Activated T-cell treated with anti-CD3 and anti-CD28 coated beads, Interleukin-2, amount 50 U/mL, for 72 hours (primary cell): ENCODE data around the gene RHOXF2. TPM values are rescaled to one million over a fixed set of nuclear protein-coding genes. Genes with fewer than 3 reads are reported as not detected.
"Not testable (repeated sequence)": the region's sequence is repeated elsewhere in the genome, so short reads cannot be mapped to it uniquely, and the experiment has no call there.

Experiments used
- ATAC-seq, 2 donors: fragments of 150-1000 bp; cut with Tn5 transposase; replicated peaks in 1 of 2; 2 replicates each; pipeline ENCODE4 v1.10.0; 2021; ENCODE audit warnings: moderate library complexity in 2 of 2, mild to moderate bottlenecking in 1 of 2
- DNase-seq, 2 donors: peaks; one replicate each; pipeline ENCODE4 v3.0.0; 2021 to 2022; ENCODE audit warnings: mixed read lengths in 1 of 2
- H3K27ac Mint-ChIP-seq: one replicate; pipeline ENCODE4 v1.8.0; 2022; ENCODE audit warnings: mild to moderate bottlenecking, moderate library complexity, mixed read lengths
- H3K27me3 Mint-ChIP-seq: one replicate; pipeline ENCODE4 v1.8.0; 2022; ENCODE audit warnings: low read depth, mixed read lengths
- H3K36me3 Mint-ChIP-seq, 2 donors: one replicate each; pipeline ENCODE4 v1.8.0; 2022; ENCODE audit warnings: mixed read lengths in 2 of 2, mild to moderate bottlenecking in 1 of 2; ENCODE audit not compliant: insufficient read depth in 2 of 2
- H3K4me1 Mint-ChIP-seq: one replicate; pipeline ENCODE4 v1.8.0; 2022; ENCODE audit warnings: low read depth, mixed read lengths
- H3K4me3 Mint-ChIP-seq, 2 donors: one replicate each; pipeline ENCODE4 v1.8.0; 2022; ENCODE audit warnings: mild to moderate bottlenecking in 2 of 2, mixed read lengths in 2 of 2, moderate library complexity in 2 of 2
- H3K9me3 Mint-ChIP-seq, 2 donors: one replicate each; pipeline ENCODE4 v1.8.0; 2022; ENCODE audit warnings: mixed read lengths in 2 of 2
- total RNA-seq, 2 donors: library from RNA; stranded (reverse); gene quantifications; one replicate each; pipeline ENCODE4 v1.2.3, GENCODE V29; 2022

Gene RHOXF2
- total RNA-seq, 2 donors from 2014 or later, result not detected

- Mint-ChIP-seq H3K4me1 (peaks cover 23% of the 10 kb centered on the region), H3K36me3 (peaks cover 7 to 13% of the 10 kb centered on the region in 2 donors), H3K4me3 (peak overlapping the region in 1 of 2 donors; percentile 4)
- not testable (repeated sequence) for H3K27me3 Mint-ChIP-seq, DNase-seq, ATAC-seq, H3K9me3 Mint-ChIP-seq, H3K27ac Mint-ChIP-seq
Observed at GRCh38 chrX:120146323-120146722, 12.1 kb upstream of the RHOXF2 start.

DNA sequence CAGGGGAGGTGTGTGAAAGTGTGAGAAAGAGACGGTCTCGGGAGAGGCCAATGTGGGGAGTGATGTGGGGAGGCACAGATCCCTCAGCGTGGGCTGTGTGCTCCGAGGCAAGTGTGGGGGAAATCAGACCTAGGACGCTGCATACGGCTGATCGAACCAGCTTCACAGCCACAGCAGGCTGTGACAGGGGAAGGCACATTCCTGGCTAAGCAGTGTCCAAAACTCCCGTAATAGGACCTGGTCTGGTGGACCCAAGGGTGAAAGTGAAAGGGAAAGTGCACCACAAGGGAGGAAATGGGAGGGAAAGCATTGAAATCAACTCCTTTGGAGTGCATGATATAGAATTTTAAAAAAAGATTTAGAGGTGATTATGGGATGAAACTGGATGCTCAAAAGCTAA, 10.9 kb upstream of the RHOXF2 start:
- DNase-seq, result no peak
- Mint-ChIP-seq H3K4me1 (peaks cover 23% of the 10 kb centered on the region), H3K9me3 (peaks cover 3% of the 10 kb centered on the region in 2 donors), H3K36me3 (peaks cover 7 to 13% of the 10 kb centered on the region in 2 donors), H3K27ac (no peak overlapping the region), H3K27me3 (no peaks in the 10 kb centered on the region), H3K4me3 (no peak overlapping the region)
- no peak for ATAC-seq

DNA sequence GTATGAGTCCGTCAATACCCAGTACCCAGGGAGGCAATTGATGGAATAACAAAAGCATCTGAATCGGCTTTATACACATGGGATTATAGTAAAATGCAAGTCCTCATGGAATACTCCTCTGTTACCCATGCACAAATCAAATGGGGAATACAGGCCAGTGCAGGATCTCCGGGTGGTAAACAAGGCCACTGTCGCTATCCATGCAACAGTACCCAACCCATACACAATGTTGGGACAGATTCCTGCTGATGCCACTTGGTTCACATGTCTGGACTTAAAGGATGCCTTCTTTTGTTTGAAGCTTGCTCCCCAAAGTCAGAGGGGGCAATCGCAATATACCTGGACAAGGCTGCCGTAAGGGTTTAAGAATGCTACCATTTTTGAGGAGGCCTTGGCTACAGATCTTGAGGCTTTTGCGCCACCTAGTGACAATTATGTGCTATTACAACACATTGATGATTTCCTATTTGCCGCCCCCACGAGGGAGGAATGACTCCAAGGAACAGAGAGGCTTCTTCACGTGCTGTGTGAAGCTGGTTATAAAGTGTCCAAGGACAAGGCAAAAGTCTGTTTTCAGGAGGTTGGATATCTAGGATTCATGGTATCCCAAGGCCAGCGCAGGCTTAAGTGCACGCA, 8.2 kb upstream of the RHOXF2 start:
- H3K4me1 Mint-ChIP-seq, H3K9me3 Mint-ChIP-seq, H3K4me3 Mint-ChIP-seq, H3K36me3 Mint-ChIP-seq, H3K27ac Mint-ChIP-seq, H3K27me3 Mint-ChIP-seq, DNase-seq: not testable (repeated sequence)
- peak in 1 of 2 donors; percentile 37 for ATAC-seq

DNA sequence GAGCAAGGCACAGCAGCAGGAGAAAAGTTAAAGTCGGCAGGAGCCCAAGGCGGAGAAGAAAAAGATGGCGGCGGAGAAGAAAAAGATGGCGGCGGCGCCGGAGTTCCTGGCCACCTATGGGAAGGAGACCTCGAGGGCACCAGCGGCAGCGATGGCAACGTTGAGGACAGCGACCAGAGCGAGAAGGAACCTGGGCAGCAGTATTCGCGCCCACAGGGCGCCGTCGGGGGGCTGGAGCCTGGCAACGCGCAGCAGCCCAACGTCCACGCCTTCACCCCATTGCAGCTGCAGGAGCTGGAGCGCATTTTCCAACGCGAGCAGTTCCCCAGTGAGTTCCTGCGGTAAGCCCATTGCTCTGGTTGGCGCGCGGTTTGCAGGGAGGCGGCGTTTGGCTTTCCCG, 673 bp downstream of the RHOXF2 start:
- not testable (repeated sequence) for H3K9me3 Mint-ChIP-seq, H3K4me3 Mint-ChIP-seq, H3K27ac Mint-ChIP-seq, DNase-seq, H3K36me3 Mint-ChIP-seq, ATAC-seq, H3K4me1 Mint-ChIP-seq, H3K27me3 Mint-ChIP-seq

- DNase-seq, result not testable (repeated sequence)
Observed at GRCh38 chrX:120193254-120193653, 34.8 kb downstream of the RHOXF2 start.

DNA sequence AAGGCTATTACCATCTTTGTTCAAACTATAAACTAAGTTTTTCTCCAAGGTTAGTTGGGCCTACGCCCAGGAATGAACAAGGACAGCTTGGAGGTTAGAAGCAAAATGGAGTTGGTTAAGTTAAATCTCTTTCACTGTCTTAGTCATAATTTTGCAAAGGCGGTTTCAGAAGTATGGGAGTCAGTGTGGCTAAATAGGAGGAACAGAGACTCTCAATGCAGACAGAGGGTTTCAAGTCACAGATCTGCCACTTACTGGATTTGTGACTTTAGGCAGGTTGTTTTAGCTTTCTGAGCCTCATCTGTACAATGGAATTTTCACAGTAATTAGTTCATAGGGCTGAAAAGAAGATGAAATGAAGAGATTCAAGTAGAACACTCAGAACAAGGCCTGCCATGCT, 35.3 kb downstream of the RHOXF2 start:
- H3K27me3 Mint-ChIP-seq, result not testable (repeated sequence)

More at GRCh38 chrX:120193254-120193653, 34.8 kb downstream of the RHOXF2 start:
- not testable (repeated sequence) for H3K4me1 Mint-ChIP-seq, ATAC-seq, H3K27me3 Mint-ChIP-seq, H3K9me3 Mint-ChIP-seq, H3K36me3 Mint-ChIP-seq, H3K27ac Mint-ChIP-seq, H3K4me3 Mint-ChIP-seq

GRCh38 chrX:120195786-120196185, 37.4 kb downstream of the RHOXF2 start:
- H3K27ac Mint-ChIP-seq, DNase-seq, H3K27me3 Mint-ChIP-seq, H3K36me3 Mint-ChIP-seq, H3K4me1 Mint-ChIP-seq, H3K4me3 Mint-ChIP-seq, ATAC-seq, H3K9me3 Mint-ChIP-seq: not testable (repeated sequence)

More for the DNA sequence above, 35.3 kb downstream of the RHOXF2 start:
- H3K4me3 Mint-ChIP-seq, DNase-seq, ATAC-seq, H3K27ac Mint-ChIP-seq, H3K4me1 Mint-ChIP-seq, H3K36me3 Mint-ChIP-seq, H3K9me3 Mint-ChIP-seq: not testable (repeated sequence)

DNA sequence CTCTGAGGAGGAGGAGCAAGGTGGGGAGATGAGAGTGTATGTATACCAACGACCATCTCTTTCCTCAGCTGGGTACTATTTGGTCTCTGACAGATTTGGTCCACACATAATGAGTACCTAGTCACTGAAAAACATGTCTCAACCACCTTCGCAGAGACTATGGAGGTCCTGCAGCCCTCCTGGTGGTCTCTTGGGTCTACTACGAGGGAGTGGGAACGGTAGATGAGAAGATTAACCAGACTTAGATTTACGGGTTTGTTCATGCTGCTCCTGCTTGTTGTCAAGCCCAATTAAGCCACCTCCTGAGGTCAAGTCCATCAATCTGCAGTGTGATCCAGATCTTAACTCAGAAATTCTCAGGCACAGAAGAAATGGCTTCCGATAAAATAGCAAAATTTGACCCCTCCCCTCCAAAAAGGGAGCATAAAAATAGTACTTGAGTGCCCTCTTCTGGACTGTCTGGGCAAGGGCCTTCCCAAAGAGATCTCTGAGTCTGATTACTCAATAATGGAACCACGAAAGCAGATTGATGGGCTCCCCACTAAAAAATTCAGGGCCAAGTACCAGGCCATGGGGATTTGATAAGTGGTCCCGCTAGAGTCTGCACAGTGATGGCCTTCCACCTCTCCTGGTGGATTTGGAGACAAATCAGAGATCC, 38.3 kb downstream of the RHOXF2 start:
- H3K4me1 Mint-ChIP-seq, H3K27ac Mint-ChIP-seq, H3K27me3 Mint-ChIP-seq, H3K9me3 Mint-ChIP-seq, H3K36me3 Mint-ChIP-seq, DNase-seq, H3K4me3 Mint-ChIP-seq: not testable (repeated sequence)
- ATAC-seq, result peak in 1 of 2 donors; percentile 34

- Mint-ChIP-seq H3K9me3 (no peaks in the 10 kb centered on the region), H3K4me3 (no peak overlapping the region), H3K27me3 (peaks cover 15% of the 10 kb centered on the region), H3K4me1 (no peaks in the 10 kb centered on the region), H3K27ac (no peak overlapping the region), H3K36me3 (no peaks in the 10 kb centered on the region)
- ATAC-seq (no peak), DNase-seq (no peak)
Observed at GRCh38 chrX:120200851-120201250, 42.4 kb downstream of the RHOXF2 start.

GRCh38 chrX:120205816-120206753, 47.7 kb downstream of the RHOXF2 start:
- Mint-ChIP-seq H3K36me3 (no peaks in the 10 kb centered on the region), H3K9me3 (no peaks in the 10 kb centered on the region), H3K4me1 (no peaks in the 10 kb centered on the region), H3K27ac (no peak overlapping the region), H3K27me3 (peaks cover 21% of the 10 kb centered on the region), H3K4me3 (no peak overlapping the region)
- DNase-seq (no peak), ATAC-seq (no peak)

DNA sequence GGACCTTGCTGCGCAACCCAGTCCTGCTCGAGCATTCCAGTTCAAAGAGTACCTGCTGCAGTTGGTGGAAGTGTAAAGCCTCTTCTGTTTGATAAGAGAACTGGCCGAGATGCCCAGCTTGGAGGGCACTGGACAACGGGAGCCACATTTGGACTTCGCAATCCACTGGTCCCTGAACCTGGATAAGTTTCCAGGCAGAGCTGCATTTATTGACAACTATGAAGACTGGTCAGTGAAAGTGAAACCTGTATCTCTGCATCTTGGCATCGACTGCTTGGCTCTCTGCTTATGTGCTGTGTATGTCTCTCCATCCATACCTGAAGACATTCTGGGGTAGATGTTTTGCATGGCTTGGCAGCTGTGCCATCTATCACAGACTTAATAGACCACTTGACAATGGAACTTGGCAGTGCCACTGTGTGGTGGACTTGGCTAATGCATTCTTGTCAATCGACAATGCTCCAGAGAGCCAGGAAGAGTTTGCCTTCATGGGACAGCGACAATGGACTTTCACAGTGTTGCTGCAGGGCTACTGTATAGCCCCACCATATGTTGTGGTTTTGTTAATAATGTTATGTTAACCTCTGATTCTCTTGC, 48.7 kb downstream of the RHOXF2 start:
- Mint-ChIP-seq H3K4me3 (no peak overlapping the region), H3K36me3 (no peaks in the 10 kb centered on the region), H3K27ac (no peak overlapping the region), H3K27me3 (peaks cover 17% of the 10 kb centered on the region), H3K9me3 (no peaks in the 10 kb centered on the region), H3K4me1 (no peaks in the 10 kb centered on the region)
- ATAC-seq (no peak), DNase-seq (no peak)

DNA sequence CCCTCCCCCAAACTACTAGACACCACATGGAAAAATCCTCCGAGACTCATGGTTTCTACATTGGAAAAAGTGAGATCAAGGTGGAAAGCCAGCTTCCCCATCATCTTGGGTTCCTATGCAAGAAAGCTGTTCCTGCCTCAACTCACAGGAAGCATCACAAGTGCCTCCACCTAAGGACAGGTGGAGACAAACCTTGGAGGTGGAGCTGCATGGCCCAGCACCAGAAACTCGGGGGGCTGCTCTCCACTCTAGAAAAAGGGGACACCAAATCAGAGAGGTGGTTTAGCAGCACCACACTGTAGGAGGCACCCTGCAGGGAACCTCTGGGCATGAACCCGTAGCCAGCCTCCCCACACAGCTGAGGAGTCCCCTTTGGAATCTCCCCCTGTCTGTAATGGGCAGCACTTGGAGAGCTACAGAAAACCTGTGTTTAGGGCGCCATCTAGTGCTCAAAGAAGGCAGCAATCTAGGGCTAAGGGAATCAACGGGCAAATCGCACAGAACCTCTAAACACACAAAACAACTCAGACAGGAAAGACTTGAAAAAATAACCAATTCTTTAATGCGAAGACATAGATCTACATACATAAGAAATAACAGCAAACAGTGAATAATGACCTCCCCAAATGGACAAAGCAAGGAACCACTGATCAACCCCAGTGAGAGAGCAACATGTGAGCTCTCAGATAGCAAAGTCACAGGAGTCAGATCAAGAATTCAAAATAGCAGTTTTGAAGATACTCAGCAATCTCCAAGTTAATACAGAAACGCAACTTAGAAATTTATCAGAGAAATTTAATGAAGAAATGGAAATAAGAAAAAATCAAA, 55.2 kb downstream of the RHOXF2 start:
- Mint-ChIP-seq H3K27me3 (peaks cover 7% of the 10 kb centered on the region), H3K4me3 (no peak overlapping the region), H3K27ac (peak overlapping the region; percentile 44), H3K36me3 (no peaks in the 10 kb centered on the region), H3K4me1 (no peaks in the 10 kb centered on the region), H3K9me3 (no peaks in the 10 kb centered on the region)
- peak; percentile 50 to 57 for DNase-seq
- peak; percentile 55 to 56 for ATAC-seq
